Measurements from ENCODE around the gene CENPQ. TPM values are rescaled to one million over a fixed set of nuclear protein-coding genes. Genes with fewer than 3 reads are reported as not detected.
A peak's percentile ranks its signal among the peaks of the same experiment; 100 is the strongest.

CENPQ gene
- total and polyA plus RNA-seq, 2 experiments from 2014 or later, result 20.2 to 41.5 TPM

DNA sequence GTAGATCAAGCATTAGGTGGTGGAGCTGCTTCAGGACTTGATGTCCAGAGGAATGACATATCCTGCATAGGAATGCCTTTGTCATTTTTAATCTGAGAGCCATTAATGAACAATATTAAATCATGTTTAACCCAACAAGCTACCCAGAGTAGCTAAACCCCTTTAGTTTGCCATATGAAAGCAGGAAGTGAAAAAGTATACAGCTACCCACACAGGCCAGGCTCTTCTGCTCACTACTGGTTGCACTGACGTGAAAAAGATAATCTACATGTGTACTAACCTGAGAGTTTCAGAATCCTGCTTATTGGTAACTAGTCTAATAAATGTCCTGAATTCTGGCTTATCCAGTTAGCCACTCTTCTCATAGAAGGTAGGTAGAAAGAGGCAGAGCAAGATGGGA lies 56.5 kb downstream of the CENPQ start (continued):
- TF ChIP-seq, protein P1, sequence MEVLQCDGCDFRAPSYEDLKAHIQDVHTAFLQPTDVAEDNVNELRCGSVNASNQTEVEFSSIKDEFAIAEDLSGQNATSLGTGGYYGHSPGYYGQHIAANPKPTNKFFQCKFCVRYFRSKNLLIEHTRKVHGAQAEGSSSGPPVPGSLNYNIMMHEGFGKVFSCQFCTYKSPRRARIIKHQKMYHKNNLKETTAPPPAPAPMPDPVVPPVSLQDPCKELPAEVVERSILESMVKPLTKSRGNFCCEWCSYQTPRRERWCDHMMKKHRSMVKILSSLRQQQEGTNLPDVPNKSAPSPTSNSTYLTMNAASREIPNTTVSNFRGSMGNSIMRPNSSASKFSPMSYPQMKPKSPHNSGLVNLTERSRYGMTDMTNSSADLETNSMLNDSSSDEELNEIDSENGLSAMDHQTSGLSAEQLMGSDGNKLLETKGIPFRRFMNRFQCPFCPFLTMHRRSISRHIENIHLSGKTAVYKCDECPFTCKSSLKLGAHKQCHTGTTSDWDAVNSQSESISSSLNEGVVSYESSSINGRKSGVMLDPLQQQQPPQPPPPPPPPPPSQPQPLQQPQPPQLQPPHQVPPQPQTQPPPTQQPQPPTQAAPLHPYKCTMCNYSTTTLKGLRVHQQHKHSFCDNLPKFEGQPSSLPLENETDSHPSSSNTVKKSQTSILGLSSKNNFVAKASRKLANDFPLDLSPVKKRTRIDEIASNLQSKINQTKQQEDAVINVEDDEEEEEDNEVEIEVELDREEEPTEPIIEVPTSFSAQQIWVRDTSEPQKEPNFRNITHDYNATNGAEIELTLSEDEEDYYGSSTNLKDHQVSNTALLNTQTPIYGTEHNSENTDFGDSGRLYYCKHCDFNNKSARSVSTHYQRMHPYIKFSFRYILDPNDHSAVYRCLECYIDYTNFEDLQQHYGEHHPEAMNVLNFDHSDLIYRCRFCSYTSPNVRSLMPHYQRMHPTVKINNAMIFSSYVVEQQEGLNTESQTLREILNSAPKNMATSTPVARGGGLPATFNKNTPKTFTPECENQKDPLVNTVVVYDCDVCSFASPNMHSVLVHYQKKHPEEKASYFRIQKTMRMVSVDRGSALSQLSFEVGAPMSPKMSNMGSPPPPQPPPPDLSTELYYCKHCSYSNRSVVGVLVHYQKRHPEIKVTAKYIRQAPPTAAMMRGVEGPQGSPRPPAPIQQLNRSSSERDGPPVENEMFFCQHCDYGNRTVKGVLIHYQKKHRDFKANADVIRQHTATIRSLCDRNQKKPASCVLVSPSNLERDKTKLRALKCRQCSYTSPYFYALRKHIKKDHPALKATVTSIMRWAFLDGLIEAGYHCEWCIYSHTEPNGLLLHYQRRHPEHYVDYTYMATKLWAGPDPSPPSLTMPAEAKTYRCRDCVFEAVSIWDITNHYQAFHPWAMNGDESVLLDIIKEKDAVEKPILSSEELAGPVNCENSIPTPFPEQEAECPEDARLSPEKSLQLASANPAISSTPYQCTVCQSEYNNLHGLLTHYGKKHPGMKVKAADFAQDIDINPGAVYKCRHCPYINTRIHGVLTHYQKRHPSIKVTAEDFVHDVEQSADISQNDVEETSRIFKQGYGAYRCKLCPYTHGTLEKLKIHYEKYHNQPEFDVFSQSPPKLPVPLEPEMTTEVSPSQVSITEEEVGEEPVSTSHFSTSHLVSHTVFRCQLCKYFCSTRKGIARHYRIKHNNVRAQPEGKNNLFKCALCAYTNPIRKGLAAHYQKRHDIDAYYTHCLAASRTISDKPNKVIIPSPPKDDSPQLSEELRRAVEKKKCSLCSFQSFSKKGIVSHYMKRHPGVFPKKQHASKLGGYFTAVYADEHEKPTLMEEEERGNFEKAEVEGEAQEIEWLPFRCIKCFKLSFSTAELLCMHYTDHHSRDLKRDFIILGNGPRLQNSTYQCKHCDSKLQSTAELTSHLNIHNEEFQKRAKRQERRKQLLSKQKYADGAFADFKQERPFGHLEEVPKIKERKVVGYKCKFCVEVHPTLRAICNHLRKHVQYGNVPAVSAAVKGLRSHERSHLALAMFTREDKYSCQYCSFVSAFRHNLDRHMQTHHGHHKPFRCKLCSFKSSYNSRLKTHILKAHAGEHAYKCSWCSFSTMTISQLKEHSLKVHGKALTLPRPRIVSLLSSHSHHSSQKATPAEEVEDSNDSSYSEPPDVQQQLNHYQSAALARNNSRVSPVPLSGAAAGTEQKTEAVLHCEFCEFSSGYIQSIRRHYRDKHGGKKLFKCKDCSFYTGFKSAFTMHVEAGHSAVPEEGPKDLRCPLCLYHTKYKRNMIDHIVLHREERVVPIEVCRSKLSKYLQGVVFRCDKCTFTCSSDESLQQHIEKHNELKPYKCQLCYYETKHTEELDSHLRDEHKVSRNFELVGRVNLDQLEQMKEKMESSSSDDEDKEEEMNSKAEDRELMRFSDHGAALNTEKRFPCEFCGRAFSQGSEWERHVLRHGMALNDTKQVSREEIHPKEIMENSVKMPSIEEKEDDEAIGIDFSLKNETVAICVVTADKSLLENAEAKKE (CRISPR knock-in tag; IDR thresholded peaks at IDR 0.05), result no peak

DNA sequence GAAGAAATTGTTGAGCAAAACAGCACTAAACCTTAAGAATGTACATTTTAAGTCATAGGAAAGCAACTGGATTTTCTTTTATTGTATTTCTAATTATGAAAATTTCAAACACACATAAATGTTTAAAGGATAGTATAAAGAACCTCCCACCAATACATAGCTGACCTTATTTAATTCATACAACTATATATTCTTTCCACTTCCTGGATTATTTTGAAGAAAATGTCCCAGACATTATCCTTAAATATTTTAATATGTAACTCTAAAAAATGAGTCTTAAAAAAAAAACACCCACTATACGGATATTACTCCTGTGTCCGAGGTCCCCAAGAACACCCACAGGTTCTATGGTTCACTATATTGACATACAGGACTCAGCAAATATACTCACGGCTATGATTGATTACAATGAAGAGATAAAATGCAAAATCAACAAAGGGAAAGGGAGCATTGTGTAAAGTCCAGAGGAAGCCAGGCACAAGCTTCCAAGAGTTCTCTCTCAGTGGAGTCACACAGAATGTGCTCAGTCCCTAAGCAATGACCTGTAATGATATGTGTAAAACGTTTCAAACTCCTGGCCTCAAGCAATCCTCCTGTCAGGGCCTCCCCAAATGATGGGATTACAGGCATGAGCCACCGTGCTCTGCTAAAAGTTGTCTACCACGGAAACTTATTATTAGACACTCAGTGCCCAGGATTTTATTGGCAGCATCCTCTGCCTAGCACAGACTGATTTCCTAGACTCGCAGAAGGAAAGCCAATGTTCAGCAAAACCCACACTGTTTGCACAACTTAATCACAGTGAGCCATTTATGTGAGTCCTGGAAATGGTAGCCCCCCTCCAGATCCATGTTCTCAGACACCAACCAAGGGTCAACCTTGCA lies 59.8 kb downstream of the CENPQ start:
- no peaks in the 10 kb centered on the region for H3K36me3 ChIP-seq (ENCODE audit: insufficient read depth)
- H2AFZ ChIP-seq, result peak overlapping the region; percentile 29; the same call in 1 of the 2 replicates
- peaks cover 8% of the 10 kb centered on the region for H3K4me1 Mint-ChIP-seq
- no peaks in the 10 kb centered on the region for H3K27me3 ChIP-seq (ENCODE audit: insufficient read depth)
- ATAC-seq (no peak), DNase-seq (ENCODE audit: low spot score) (no peak)
- H4K20me1 ChIP-seq (replicated peaks; ENCODE audit: insufficient read depth), result no peaks in the 10 kb centered on the region
- no peak overlapping the region for H3K27ac ChIP-seq (ENCODE audit: low read depth)
- no peaks in the 10 kb centered on the region for H3K9me3 Mint-ChIP-seq
- no peaks in the 10 kb centered on the region for H3K36me3 Mint-ChIP-seq (ENCODE audit: low read depth)
- H3K27ac Mint-ChIP-seq, result no peak overlapping the region
- H3K4me3 Mint-ChIP-seq, result no peak overlapping the region
- no peak overlapping the region for H3K4me2 ChIP-seq
- no peaks in the 10 kb centered on the region for H3F3A ChIP-seq (replicated peaks; ENCODE audit: low read depth)
- H3K27me3 Mint-ChIP-seq (ENCODE audit: insufficient read depth, low read depth, poor library complexity), result peaks cover 4% of the 10 kb centered on the region
- TF ChIP-seq CREB1 (CRISPR knock-in tag; IDR thresholded peaks at IDR 0.05; ENCODE audit: low read depth), result no peak
- H3K9me2 ChIP-seq (ENCODE audit: insufficient read depth), result no peaks in the 10 kb centered on the region
- no peaks in the 10 kb centered on the region for H3K79me2 ChIP-seq (replicated peaks; ENCODE audit: insufficient read depth)
- peaks cover 6% of the 10 kb centered on the region for H3K4me1 ChIP-seq (ENCODE audit: insufficient read depth)
- no peak overlapping the region for H3K4me3 ChIP-seq

DNA sequence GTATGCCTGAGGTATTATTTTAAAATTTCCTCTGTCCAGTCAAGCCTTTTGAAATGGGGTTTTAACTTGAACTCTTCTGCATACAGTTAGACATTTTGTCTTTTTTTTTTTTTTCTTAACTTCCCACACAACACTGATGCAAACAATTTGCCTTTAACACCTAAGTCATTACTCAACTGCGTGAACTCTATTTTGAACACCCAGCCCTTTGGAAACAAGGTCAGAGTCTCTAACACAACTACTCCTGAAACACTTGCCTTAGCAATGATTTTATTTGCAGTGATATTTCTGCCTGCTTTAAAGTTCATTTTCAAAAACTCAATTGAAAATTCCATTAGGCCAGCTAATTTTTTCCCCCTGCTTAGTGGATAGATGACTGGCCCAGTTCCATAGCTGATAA lies 60.7 kb downstream of the CENPQ start:
- no peaks in the 10 kb centered on the region for H3K79me2 ChIP-seq (replicated peaks; ENCODE audit: insufficient read depth)
- H3K9me2 ChIP-seq (ENCODE audit: insufficient read depth), result no peaks in the 10 kb centered on the region
- no peak for ATAC-seq
- no peak overlapping the region for H3K4me3 Mint-ChIP-seq
- H3K36me3 Mint-ChIP-seq (ENCODE audit: low read depth), result no peaks in the 10 kb centered on the region
- H3K27me3 ChIP-seq (ENCODE audit: insufficient read depth), result no peaks in the 10 kb centered on the region
- no peaks in the 10 kb centered on the region for H3F3A ChIP-seq (replicated peaks; ENCODE audit: low read depth)
- no peak overlapping the region for H2AFZ ChIP-seq
- H3K9me3 Mint-ChIP-seq, result no peaks in the 10 kb centered on the region
- H3K4me3 ChIP-seq, result no peak overlapping the region
- H3K27ac Mint-ChIP-seq, result no peak overlapping the region
- H3K27ac ChIP-seq (ENCODE audit: low read depth), result no peak overlapping the region
- DNase-seq (ENCODE audit: low spot score), result no peak
- peaks cover 6% of the 10 kb centered on the region for H3K4me1 ChIP-seq (ENCODE audit: insufficient read depth)
- no peak overlapping the region for H3K4me2 ChIP-seq
- H3K4me1 Mint-ChIP-seq, result peaks cover 8% of the 10 kb centered on the region
- no peaks in the 10 kb centered on the region for H4K20me1 ChIP-seq (replicated peaks; ENCODE audit: insufficient read depth)
- H3K27me3 Mint-ChIP-seq (ENCODE audit: insufficient read depth, low read depth, poor library complexity), result peaks cover 3% of the 10 kb centered on the region
- no peaks in the 10 kb centered on the region for H3K36me3 ChIP-seq (ENCODE audit: insufficient read depth)
- TF ChIP-seq NANOG (IDR thresholded peaks at IDR 0.05; ENCODE audit: borderline replicate concordance) (no peak), JUNB (IDR thresholded peaks at IDR 0.05; ENCODE audit: unreplicated experiment) (no peak), ZNF331 (CRISPR knock-in tag; IDR thresholded peaks at IDR 0.05; ENCODE audit: low read depth) (no peak), POLR2AphosphoS5 (IDR thresholded peaks at IDR 0.05; ENCODE audit: low read depth) (no peak), CREB1 (CRISPR knock-in tag; IDR thresholded peaks at IDR 0.05; ENCODE audit: low read depth) (no peak), EZH2phosphoT487 (IDR thresholded peaks at IDR 0.05; ENCODE audit: unreplicated experiment) (no peak), STAT1 (IDR thresholded peaks at IDR 0.05; ENCODE audit: unreplicated experiment) (no peak)
- TF ChIP-seq, protein P2, sequence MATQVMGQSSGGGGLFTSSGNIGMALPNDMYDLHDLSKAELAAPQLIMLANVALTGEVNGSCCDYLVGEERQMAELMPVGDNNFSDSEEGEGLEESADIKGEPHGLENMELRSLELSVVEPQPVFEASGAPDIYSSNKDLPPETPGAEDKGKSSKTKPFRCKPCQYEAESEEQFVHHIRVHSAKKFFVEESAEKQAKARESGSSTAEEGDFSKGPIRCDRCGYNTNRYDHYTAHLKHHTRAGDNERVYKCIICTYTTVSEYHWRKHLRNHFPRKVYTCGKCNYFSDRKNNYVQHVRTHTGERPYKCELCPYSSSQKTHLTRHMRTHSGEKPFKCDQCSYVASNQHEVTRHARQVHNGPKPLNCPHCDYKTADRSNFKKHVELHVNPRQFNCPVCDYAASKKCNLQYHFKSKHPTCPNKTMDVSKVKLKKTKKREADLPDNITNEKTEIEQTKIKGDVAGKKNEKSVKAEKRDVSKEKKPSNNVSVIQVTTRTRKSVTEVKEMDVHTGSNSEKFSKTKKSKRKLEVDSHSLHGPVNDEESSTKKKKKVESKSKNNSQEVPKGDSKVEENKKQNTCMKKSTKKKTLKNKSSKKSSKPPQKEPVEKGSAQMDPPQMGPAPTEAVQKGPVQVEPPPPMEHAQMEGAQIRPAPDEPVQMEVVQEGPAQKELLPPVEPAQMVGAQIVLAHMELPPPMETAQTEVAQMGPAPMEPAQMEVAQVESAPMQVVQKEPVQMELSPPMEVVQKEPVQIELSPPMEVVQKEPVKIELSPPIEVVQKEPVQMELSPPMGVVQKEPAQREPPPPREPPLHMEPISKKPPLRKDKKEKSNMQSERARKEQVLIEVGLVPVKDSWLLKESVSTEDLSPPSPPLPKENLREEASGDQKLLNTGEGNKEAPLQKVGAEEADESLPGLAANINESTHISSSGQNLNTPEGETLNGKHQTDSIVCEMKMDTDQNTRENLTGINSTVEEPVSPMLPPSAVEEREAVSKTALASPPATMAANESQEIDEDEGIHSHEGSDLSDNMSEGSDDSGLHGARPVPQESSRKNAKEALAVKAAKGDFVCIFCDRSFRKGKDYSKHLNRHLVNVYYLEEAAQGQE (IDR thresholded peaks at IDR 0.05; ENCODE audit: unreplicated experiment), result no peak
